ENCODE measurements around the gene PAF1.
A peak's percentile ranks its signal among the peaks of the same experiment; 100 is the strongest.
"Not testable (repeated sequence)": the region's sequence is repeated elsewhere in the genome, so short reads cannot be mapped to it uniquely, and the experiment has no call there.

Gene PAF1

DNA sequence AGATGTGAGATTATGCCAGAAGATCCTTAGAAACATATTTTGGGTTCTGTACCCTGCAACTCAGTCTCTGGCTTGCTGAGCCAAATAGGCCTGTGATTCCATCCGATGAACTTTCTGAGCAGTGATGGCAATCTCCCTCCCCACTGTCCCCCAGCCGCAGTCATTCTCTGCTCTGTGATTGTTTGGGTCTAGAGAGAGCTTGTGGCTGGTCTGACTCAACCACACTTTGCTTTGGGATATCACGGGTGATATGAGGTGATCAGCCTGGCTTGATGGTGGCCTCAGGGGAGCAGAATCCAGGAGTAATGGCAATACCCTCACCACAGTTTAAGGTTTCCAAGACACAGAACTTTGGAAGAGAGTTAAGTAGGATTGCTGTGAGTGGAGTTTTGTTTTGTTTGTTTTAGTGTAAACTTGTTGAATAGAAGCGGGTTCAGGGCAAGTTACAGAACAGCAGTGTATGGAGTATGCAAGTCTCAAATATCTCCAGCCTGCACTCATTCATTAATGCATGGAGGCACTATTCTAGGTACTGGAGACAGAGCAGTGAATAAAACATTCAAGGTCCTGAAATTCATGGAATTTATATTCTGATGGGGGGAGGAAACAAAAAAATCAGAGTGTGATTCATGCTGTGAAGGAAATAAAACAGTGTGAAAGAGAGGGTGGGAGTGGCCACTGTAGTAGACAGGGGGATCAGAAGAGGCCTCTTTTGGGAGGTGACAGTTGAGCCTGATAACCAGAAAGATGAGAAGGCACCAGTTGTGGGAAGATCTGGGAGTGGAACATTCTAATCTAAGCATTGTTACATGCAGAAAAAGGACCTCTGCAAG, 43.4 kb downstream of the PAF1 start:
- FAIRE-seq, result no peak
- TF ChIP-seq POU2F2 (IDR thresholded peaks at IDR 0.05; ENCODE audit: low read depth, low read length) (no peak), TAF1 (IDR thresholded peaks at IDR 0.05; ENCODE audit: low read depth, low read length) (no peak), SPI1 (IDR thresholded peaks at IDR 0.05; ENCODE audit: low read depth, low read length) (no peak), POLR2A (IDR thresholded peaks at IDR 0.05; ENCODE audit: low read depth, low read length) (no peak), PAX5 (IDR thresholded peaks at IDR 0.05; ENCODE audit: insufficient read depth, low read length, severe bottlenecking) (no peak), POLR2AphosphoS5 (IDR thresholded peaks at IDR 0.05; ENCODE audit: low read depth, low read length) (no peak)
- DNase-seq (ENCODE audit: insufficient read length, low spot score), result no peak

DNA sequence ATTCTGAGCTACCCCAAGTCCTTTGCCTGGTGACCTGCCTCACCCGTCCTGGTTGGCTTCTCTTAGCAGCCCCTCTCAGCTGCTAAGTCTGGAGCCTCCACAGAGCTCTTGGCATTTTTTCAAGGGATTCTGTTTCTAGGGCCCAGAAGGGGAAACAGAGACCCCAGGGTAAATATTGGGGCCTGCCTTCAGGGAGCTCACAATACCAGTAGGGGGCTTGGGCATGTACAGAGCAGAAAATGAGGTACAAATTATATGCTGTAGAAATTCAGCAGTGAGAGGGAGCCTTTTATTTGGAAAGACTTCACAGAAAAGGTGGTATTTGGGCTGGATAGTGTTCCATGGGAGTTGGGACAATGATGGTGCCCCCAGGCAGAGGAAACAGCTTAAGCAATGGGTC, 45.0 kb downstream of the PAF1 start:
- FAIRE-seq (no peak), DNase-seq (ENCODE audit: insufficient read length, low spot score) (no peak)
- TF ChIP-seq POLR2A (IDR thresholded peaks at IDR 0.05; ENCODE audit: low read depth, low read length) (no peak), PAX5 (IDR thresholded peaks at IDR 0.05; ENCODE audit: insufficient read depth, low read length, severe bottlenecking) (no peak), POLR2AphosphoS5 (IDR thresholded peaks at IDR 0.05; ENCODE audit: low read depth, low read length) (no peak), TAF1 (IDR thresholded peaks at IDR 0.05; ENCODE audit: low read depth, low read length) (no peak), SPI1 (IDR thresholded peaks at IDR 0.05; ENCODE audit: low read depth, low read length) (no peak), POU2F2 (IDR thresholded peaks at IDR 0.05; ENCODE audit: low read depth, low read length) (no peak)

DNA sequence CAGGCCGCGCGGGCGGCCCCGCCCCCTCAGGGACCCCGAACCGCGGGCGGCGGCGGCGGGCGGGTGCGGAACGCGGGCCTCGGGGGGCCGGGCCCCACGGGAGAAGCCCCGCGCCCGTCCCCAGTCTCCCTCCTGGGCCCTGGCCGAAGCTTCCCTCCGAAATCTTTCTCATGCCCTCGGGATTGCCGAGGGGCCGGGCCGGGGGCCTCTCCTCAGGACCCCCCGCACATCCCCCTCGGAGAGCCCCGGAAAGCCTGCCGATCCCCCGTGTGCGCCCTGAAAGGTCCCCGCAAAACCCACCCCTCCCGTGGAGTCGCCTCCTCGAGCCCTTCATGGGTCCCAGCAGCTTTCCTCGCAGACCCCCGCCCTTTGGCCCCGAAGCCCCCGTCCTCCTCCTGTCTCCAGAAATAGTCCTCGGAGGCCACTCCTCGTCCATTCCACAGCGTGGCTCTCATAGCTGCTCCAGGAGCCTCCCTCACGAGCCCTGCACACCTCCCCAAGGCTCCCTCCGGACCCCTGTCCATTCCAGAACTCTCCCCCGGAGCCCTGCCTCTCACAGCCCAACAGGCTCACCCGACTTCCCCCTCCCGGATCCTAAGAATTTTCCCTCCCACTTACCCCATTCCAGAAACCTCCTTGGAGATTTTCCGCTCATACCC, 48.1 kb downstream of the PAF1 start:
- FAIRE-seq (no peak), DNase-seq (ENCODE audit: insufficient read length, low spot score) (no peak)
- no peak for TF ChIP-seq TAF1 (IDR thresholded peaks at IDR 0.05; ENCODE audit: low read depth, low read length)
- TF ChIP-seq PAX5 (IDR thresholded peaks at IDR 0.05; ENCODE audit: insufficient read depth, low read length, severe bottlenecking), result no peak
- TF ChIP-seq SPI1 (IDR thresholded peaks at IDR 0.05; ENCODE audit: low read depth, low read length), result no peak
- no peak for TF ChIP-seq POU2F2 (IDR thresholded peaks at IDR 0.05; ENCODE audit: low read depth, low read length)
- TF ChIP-seq POLR2A (IDR thresholded peaks at IDR 0.05; ENCODE audit: low read depth, low read length), result no peak
- no peak for TF ChIP-seq POLR2AphosphoS5 (IDR thresholded peaks at IDR 0.05; ENCODE audit: low read depth, low read length)

DNA sequence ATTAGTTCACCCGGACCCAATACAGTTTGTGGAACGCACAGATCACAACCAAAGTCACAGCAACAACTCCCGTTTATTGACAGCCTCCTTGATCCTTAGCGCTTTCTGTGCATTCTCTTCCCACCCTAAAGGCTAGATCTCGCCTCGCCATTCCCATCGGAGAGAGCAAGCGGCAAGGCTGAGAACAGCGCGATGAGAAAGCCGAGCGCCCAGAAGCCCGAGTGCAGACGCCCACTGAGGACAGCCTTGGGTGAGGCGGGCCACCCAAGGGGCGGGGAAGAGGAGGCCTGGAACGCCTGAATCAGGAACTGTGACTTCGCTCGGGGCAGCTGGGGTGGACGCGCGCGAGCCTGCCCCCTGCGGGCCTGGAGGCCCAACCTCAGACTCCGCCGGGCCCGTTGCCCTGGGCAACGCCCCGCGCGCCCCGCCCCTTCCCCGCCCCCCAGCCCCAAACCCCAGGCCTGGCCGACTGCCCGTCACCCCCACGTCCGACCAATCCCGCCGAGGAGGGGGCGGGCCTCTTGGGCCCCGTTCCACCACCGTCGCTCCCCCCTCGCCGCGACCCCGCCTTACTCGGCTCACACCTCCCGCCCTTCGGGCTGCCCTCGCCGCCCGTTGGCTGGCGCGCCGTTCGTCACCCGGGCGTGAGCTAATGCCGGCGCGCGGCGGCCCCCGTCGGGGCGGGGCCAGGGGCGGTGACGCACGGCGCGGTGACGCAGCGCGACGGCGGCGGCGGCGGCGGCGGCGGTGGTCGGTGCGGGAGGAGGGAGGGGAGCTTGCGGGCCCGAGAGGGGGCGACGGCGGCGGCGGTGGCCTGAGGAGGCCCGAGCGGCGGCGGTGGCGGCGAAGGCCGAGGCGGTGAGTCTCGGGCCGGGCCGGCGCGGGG, 48.9 kb downstream of the PAF1 start, which contains the start of gene SAMD4B:
SAMD4B (plus strand) TSS at position 703 of the 886 bp plus-strand sequence. CDS start 14,473 bp downstream, outside the sequence.
- peak; percentile 99 for FAIRE-seq
- TF ChIP-seq POLR2A (IDR thresholded peaks at IDR 0.05; ENCODE audit: low read depth, low read length) (peak; percentile 95), POU2F2 (IDR thresholded peaks at IDR 0.05; ENCODE audit: low read depth, low read length) (no peak), PAX5 (IDR thresholded peaks at IDR 0.05; ENCODE audit: insufficient read depth, low read length, severe bottlenecking) (peak; percentile 86), SPI1 (IDR thresholded peaks at IDR 0.05; ENCODE audit: low read depth, low read length) (peak; percentile 38; the same call in 1 of the 2 replicates), POLR2AphosphoS5 (IDR thresholded peaks at IDR 0.05; ENCODE audit: low read depth, low read length) (peak; percentile 96), TAF1 (IDR thresholded peaks at IDR 0.05; ENCODE audit: low read depth, low read length) (peak; percentile 94)
- DNase-seq (ENCODE audit: insufficient read length, low spot score), result peak; percentile 95

DNA sequence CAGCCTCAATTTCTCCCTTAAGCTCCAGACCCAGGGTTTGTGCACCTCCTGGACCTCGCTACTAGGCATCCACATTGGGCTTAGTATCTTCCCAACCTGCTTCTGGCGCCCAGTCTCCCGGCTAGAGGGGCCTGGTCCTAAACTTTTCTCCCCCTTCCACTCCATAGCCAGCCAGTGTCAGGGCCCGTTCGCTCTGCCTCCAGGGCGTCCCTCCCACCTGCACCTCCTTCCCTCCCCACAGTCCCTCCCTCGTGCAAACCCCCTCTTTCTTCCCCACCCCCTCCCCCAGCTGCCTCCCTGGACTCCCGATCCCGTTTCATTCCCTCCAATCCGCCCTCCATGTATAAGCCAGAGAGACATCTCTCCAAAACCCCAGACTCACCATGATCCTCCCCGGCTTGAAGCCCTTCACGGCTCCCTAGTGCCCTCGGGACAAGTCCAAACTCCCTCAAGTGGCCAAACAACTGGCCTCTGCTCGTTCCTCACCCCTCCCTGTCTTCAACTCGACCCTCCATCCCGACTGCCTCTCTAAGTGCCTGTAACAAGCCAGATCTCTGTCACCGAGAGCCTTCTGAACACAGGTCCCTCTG, 49.7 kb downstream of the PAF1 start:
- peak; percentile 31 for FAIRE-seq
- TF ChIP-seq PAX5 (IDR thresholded peaks at IDR 0.05; ENCODE audit: insufficient read depth, low read length, severe bottlenecking) (no peak), POU2F2 (IDR thresholded peaks at IDR 0.05; ENCODE audit: low read depth, low read length) (no peak), SPI1 (IDR thresholded peaks at IDR 0.05; ENCODE audit: low read depth, low read length) (no peak)
- DNase-seq (ENCODE audit: insufficient read length, low spot score), result no peak

DNA sequence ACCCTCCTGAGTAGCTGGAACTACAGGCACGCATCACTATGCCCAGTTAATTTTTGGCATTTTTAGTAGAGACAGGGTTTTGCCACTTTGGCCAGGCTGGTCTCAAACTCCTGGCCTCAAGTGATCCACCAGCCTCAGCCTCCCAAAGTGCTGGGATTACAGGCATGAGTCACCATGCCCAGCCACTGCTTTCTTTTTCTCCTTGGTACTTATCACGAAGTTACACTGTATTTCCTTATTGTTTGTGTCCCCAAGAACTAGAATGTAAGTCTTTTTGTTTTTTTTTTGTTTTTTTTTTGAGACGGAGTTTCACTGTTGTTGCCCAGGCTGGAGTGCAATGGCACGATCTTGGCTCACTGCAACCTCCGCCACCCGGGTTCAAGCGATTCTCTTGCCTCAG, 50.8 kb downstream of the PAF1 start:
- not testable (repeated sequence) for FAIRE-seq; DNase-seq (ENCODE audit: insufficient read length, low spot score)

DNA sequence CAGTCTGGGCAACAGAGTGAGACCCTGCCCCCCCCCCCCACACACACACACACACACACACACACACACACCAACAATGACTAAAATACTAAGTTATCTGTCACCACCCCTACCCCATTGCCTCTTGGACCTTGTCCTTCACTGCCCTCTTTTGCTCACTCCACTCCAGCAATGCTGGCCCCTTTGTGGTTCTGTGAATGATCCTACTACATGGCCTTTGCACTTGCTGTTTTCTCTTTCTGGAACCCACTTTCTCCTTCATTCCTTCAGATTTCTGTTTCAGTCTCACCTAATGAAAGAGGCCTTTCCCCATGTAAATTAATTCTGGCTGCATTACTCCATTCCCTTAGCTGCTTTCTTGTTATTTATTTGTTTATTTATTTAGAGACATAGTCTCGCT, 51.2 kb downstream of the PAF1 start:
- no peak for FAIRE-seq
- no peak for DNase-seq (ENCODE audit: insufficient read length, low spot score)
- TF ChIP-seq PAX5 (IDR thresholded peaks at IDR 0.05; ENCODE audit: insufficient read depth, low read length, severe bottlenecking) (no peak), POLR2A (IDR thresholded peaks at IDR 0.05; ENCODE audit: low read depth, low read length) (no peak), TAF1 (IDR thresholded peaks at IDR 0.05; ENCODE audit: low read depth, low read length) (no peak), POU2F2 (IDR thresholded peaks at IDR 0.05; ENCODE audit: low read depth, low read length) (no peak), POLR2AphosphoS5 (IDR thresholded peaks at IDR 0.05; ENCODE audit: low read depth, low read length) (no peak), SPI1 (IDR thresholded peaks at IDR 0.05; ENCODE audit: low read depth, low read length) (no peak)

DNA sequence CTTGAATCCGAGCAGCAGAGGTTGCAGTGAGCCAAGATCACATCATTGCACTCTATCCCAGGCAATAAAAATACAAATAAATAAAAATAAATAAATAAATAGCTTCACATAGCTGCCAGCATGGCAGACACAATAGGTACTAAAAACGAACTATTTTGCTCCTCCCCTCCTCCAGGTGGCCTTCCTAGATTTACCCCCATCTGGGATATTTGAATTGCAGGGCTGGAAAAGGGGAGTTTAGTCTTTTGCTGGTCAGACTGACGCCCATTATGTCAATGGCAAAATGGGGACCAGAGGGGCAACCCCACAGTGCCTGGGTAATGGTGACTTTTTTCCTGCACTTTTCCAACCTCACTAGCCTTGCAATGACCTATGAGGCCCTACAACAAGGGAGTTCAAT, 54.4 kb downstream of the PAF1 start:
- no peak for TF ChIP-seq SPI1 (IDR thresholded peaks at IDR 0.05; ENCODE audit: low read depth, low read length)
- TF ChIP-seq POLR2A (IDR thresholded peaks at IDR 0.05; ENCODE audit: low read depth, low read length), result no peak
- TF ChIP-seq TAF1 (IDR thresholded peaks at IDR 0.05; ENCODE audit: low read depth, low read length), result no peak
- no peak for TF ChIP-seq PAX5 (IDR thresholded peaks at IDR 0.05; ENCODE audit: insufficient read depth, low read length, severe bottlenecking)
- no peak for TF ChIP-seq POLR2AphosphoS5 (IDR thresholded peaks at IDR 0.05; ENCODE audit: low read depth, low read length)
- no peak for TF ChIP-seq POU2F2 (IDR thresholded peaks at IDR 0.05; ENCODE audit: low read depth, low read length)
- DNase-seq (ENCODE audit: insufficient read length, low spot score) (no peak), FAIRE-seq (no peak)
